ENCODE results near the gene FBXO8. TPM values are rescaled to one million over a fixed set of nuclear protein-coding genes. Genes with fewer than 3 reads are reported as not detected.
A peak's percentile ranks its signal among the peaks of the same experiment; 100 is the strongest.

Gene FBXO8
- total RNA-seq (10 to 100 TPM; 26.7 to 32.3 TPM), polyA plus RNA-seq (ENCODE audit: insufficient read length in 6 of 6) (10 to 100 TPM; 24.9 to 32.3 (median 26.4) TPM)
- long read RNA-seq, donor 1, transcript FBXO8-201 (6 exons, 2,577 nt) = major isoform, 5 of 5 reads
- long read RNA-seq, donor 1, partial matches to known transcripts = 0 of 5 reads
- long read RNA-seq, donor 1, other reads (novel, unspliced or antisense) = 0 of 5 reads
- long read RNA-seq, donor 2, transcript FBXO8-201 (6 exons, 2,577 nt) = major isoform, 5 of 10 reads
- long read RNA-seq, donor 2, partial matches to known transcripts = 5 of 10 reads
- long read RNA-seq, donor 2, other reads (novel, unspliced or antisense) = 0 of 10 reads
- long read RNA-seq, donor 3, transcript FBXO8-201 (6 exons, 2,577 nt) = major isoform, 7 of 7 reads
- long read RNA-seq, donor 3, partial matches to known transcripts = 0 of 7 reads
- long read RNA-seq, donor 3, other reads (novel, unspliced or antisense) = 0 of 7 reads
- long read RNA-seq, donor 4, transcript FBXO8-201 (6 exons, 2,577 nt) = major isoform, 10 of 11 reads
- long read RNA-seq, donor 4, partial matches to known transcripts = 0 of 11 reads
- long read RNA-seq, donor 4, other reads (novel, unspliced or antisense) = 1 of 11 reads
- long read RNA-seq, donor 5, partial matches to known transcripts = 0 of 4 reads
- long read RNA-seq, donor 5, other reads (novel, unspliced or antisense) = 0 of 4 reads
- long read RNA-seq, donor 6, partial matches to known transcripts = 0 of 4 reads
- long read RNA-seq, donor 6, other reads (novel, unspliced or antisense) = 0 of 4 reads
- long read RNA-seq, donor 7, partial matches to known transcripts = 0 of 4 reads
- long read RNA-seq, donor 7, other reads (novel, unspliced or antisense) = 0 of 4 reads
- long read RNA-seq, donor 8, partial matches to known transcripts = 0 of 3 reads
- long read RNA-seq, donor 8, other reads (novel, unspliced or antisense) = 0 of 3 reads
- long read RNA-seq, donor 9, partial matches to known transcripts = 0 of 1 reads
- long read RNA-seq, donor 9, other reads (novel, unspliced or antisense) = 0 of 1 reads
- long read RNA-seq, donor 10, partial matches to known transcripts = 0 of 3 reads
- long read RNA-seq, donor 10, other reads (novel, unspliced or antisense) = 0 of 3 reads
- long read RNA-seq, donor 11, transcript FBXO8-201 (6 exons, 2,577 nt) = major isoform, 5 of 5 reads
- long read RNA-seq, donor 11, partial matches to known transcripts = 0 of 5 reads
- long read RNA-seq, donor 11, other reads (novel, unspliced or antisense) = 0 of 5 reads
- long read RNA-seq, donor 12, partial matches to known transcripts = 0 of 4 reads
- long read RNA-seq, donor 12, other reads (novel, unspliced or antisense) = 0 of 4 reads

GRCh38 chr4:174283507-174284471, at the start of gene FBXO8, which contains the start of gene CEP44:
Gene FBXO8 (minus strand): TSS chr4:174283667. CDS start chr4:174263092, 20,575 bp downstream.
Gene CEP44 (plus strand): TSS chr4:174283911. CDS start chr4:174299122, 15,211 bp downstream.
- no peaks in the 10 kb centered on the region for H3K27me3 ChIP-seq
- H3K4me3 ChIP-seq = peak within 1 kb of the TSS; percentile 77 to 93
- peak; percentile 76 to 94 (median 88) for DNase-seq
- no peaks in the 10 kb centered on the region for H3K9me3 ChIP-seq
- H3K4me1 ChIP-seq = peaks cover 5 to 51% of the 10 kb centered on the region in 2 donors
- H3K36me3 ChIP-seq = no peaks in the 10 kb centered on the region
- peak within 1 kb of the TSS; percentile 98 for H3K27ac ChIP-seq
- ATAC-seq = peak; percentile 87
- TF ChIP-seq CTCF (IDR thresholded peaks at IDR 0.05) = no peak
- intact Hi-C loops (cut with DNase I) = no loop called here

GRCh38 chr4:174332741-174333493, 49.5 kb upstream of the FBXO8 start:
- Histone ChIP-seq H3K9me3 (no peaks in the 10 kb centered on the region), H3K4me3 (no peak overlapping the region), H3K36me3 (no peaks in the 10 kb centered on the region), H3K4me1 (no peaks in the 10 kb centered on the region), H3K27ac (no peak overlapping the region), H3K27me3 (no peaks in the 10 kb centered on the region)
- no peak for ATAC-seq
- intact Hi-C loops (cut with DNase I) = no loop called here
- no peak for DNase-seq
- TF ChIP-seq CTCF (IDR thresholded peaks at IDR 0.05) = no peak

- Histone ChIP-seq H3K27me3 (no peaks in the 10 kb centered on the region), H3K9me3 (no peaks in the 10 kb centered on the region), H3K4me1 (no peaks in the 10 kb centered on the region), H3K36me3 (no peaks in the 10 kb centered on the region), H3K27ac (no peak overlapping the region), H3K4me3 (no peak overlapping the region)
- DNase-seq = no peak
- intact Hi-C loops (cut with DNase I) = no loop called here
- no peak for ATAC-seq
- TF ChIP-seq CTCF (IDR thresholded peaks at IDR 0.05) = no peak
Observed at GRCh38 chr4:174324725-174325124, 41.3 kb upstream of the FBXO8 start.

GRCh38 chr4:174324236-174324635, 40.8 kb upstream of the FBXO8 start:
- H3K36me3 ChIP-seq = no peaks in the 10 kb centered on the region
- intact Hi-C loops (cut with DNase I) = no loop called here
- H3K4me1 ChIP-seq = no peaks in the 10 kb centered on the region
- no peaks in the 10 kb centered on the region for H3K9me3 ChIP-seq
- ATAC-seq (no peak), DNase-seq (no peak)
- TF ChIP-seq CTCF (IDR thresholded peaks at IDR 0.05) = no peak
- H3K27ac ChIP-seq = no peak overlapping the region
- H3K4me3 ChIP-seq = no peak overlapping the region
- H3K27me3 ChIP-seq = no peaks in the 10 kb centered on the region

Measured in left lung (tissue), 14 donors.